ENCODE data around the gene SPP2.

SPP2 gene

GRCh38 chr2:234076451-234076850, 25.9 kb downstream of the SPP2 start:
- H3K79me2 ChIP-seq (ENCODE audit: insufficient read depth, low read length) = no peaks in the 10 kb centered on the region
- no peaks in the 10 kb centered on the region for H3F3A ChIP-seq (ENCODE audit: insufficient read depth, low read length)
- H3K9me2 ChIP-seq (ENCODE audit: low read depth, low read length) = no peaks in the 10 kb centered on the region
- no peak overlapping the region for H3K27ac ChIP-seq (ENCODE audit: low read depth, low read length, poor library complexity, severe bottlenecking)
- H3K27me3 ChIP-seq (ENCODE audit: insufficient read depth, low read length) = no peaks in the 10 kb centered on the region; the same call in 1 of the 2 replicates
- no peak overlapping the region for H2AFZ ChIP-seq (ENCODE audit: low read length)
- H4K20me1 ChIP-seq (ENCODE audit: insufficient read depth, low read length) = no peaks in the 10 kb centered on the region
- H3K4me2 ChIP-seq (ENCODE audit: low read length) = no peak overlapping the region
- no peaks in the 10 kb centered on the region for H3K9me3 ChIP-seq (ENCODE audit: low read length)
- H3K9ac ChIP-seq (ENCODE audit: low read length) = no peak overlapping the region
- no peak overlapping the region for H3K4me3 ChIP-seq (ENCODE audit: low read depth, low read length, poor library complexity, severe bottlenecking)
- H3K36me3 ChIP-seq (ENCODE audit: insufficient read depth, low read length) = no peaks in the 10 kb centered on the region
- no peaks in the 10 kb centered on the region for H3K4me1 ChIP-seq (ENCODE audit: insufficient read depth, low read length, severe bottlenecking)
- TF ChIP-seq CTCF (IDR thresholded peaks at IDR 0.05; ENCODE audit: low read length) (no peak), EZH2 (IDR thresholded peaks at IDR 0.05; ENCODE audit: borderline replicate concordance, low read length) (no peak)

DNA sequence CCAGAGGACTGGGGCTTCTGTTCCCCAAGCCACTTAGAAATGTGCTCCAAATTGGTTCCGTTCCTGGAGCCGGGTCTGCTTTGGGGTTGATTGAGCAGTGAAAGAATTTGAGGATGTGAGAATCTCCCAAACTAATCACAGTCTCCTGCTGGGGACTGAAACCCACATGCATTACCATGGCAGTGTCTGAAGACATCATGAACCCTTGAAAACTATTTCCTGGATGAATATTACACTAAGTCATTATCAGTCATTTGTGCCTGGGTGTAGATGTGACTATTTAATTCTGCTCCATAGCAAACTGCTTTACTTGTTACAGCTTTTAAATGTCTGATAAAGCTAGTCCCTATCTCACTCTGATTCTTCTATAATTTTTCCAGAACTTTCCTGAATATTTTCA, 27.6 kb downstream of the SPP2 start:
- H3K4me3 ChIP-seq (ENCODE audit: low read depth, low read length, poor library complexity, severe bottlenecking) = no peak overlapping the region
- no peaks in the 10 kb centered on the region for H3F3A ChIP-seq (ENCODE audit: insufficient read depth, low read length)
- H3K4me1 ChIP-seq (ENCODE audit: insufficient read depth, low read length, severe bottlenecking) = no peaks in the 10 kb centered on the region
- H3K36me3 ChIP-seq (ENCODE audit: insufficient read depth, low read length) = no peaks in the 10 kb centered on the region
- H3K79me2 ChIP-seq (ENCODE audit: insufficient read depth, low read length) = no peaks in the 10 kb centered on the region
- H3K27me3 ChIP-seq (ENCODE audit: insufficient read depth, low read length) = no peaks in the 10 kb centered on the region
- no peak overlapping the region for H3K9ac ChIP-seq (ENCODE audit: low read length)
- no peak for TF ChIP-seq EZH2 (IDR thresholded peaks at IDR 0.05; ENCODE audit: borderline replicate concordance, low read length)
- no peaks in the 10 kb centered on the region for H3K9me3 ChIP-seq (ENCODE audit: low read length)
- no peak overlapping the region for H3K4me2 ChIP-seq (ENCODE audit: low read length)
- H2AFZ ChIP-seq (ENCODE audit: low read length) = no peak overlapping the region
- no peaks in the 10 kb centered on the region for H4K20me1 ChIP-seq (ENCODE audit: insufficient read depth, low read length)
- H3K9me2 ChIP-seq (ENCODE audit: low read depth, low read length) = no peaks in the 10 kb centered on the region
- no peak overlapping the region for H3K27ac ChIP-seq (ENCODE audit: low read depth, low read length, poor library complexity, severe bottlenecking)

GRCh38 chr2:234081970-234082822, 31.7 kb downstream of the SPP2 start:
- Histone ChIP-seq H4K20me1 (ENCODE audit: insufficient read depth, low read length) (no peaks in the 10 kb centered on the region), H3K27me3 (ENCODE audit: insufficient read depth, low read length) (no peaks in the 10 kb centered on the region), H3K9me3 (ENCODE audit: low read length) (no peaks in the 10 kb centered on the region), H3K9ac (ENCODE audit: low read length) (no peak overlapping the region), H3K4me3 (ENCODE audit: low read depth, low read length, poor library complexity, severe bottlenecking) (no peak overlapping the region), H3K27ac (ENCODE audit: low read depth, low read length, poor library complexity, severe bottlenecking) (no peak overlapping the region), H3K36me3 (ENCODE audit: insufficient read depth, low read length) (no peaks in the 10 kb centered on the region), H3F3A (ENCODE audit: insufficient read depth, low read length) (no peaks in the 10 kb centered on the region), H3K4me2 (ENCODE audit: low read length) (no peak overlapping the region), H3K9me2 (ENCODE audit: low read depth, low read length) (no peaks in the 10 kb centered on the region), H3K79me2 (ENCODE audit: insufficient read depth, low read length) (no peaks in the 10 kb centered on the region), H3K4me1 (ENCODE audit: insufficient read depth, low read length, severe bottlenecking) (no peaks in the 10 kb centered on the region), H2AFZ (ENCODE audit: low read length) (no peak overlapping the region)
- TF ChIP-seq CTCF (IDR thresholded peaks at IDR 0.05; ENCODE audit: low read length) = no peak
- no peak for TF ChIP-seq EZH2 (IDR thresholded peaks at IDR 0.05; ENCODE audit: borderline replicate concordance, low read length)
